GM18520 (cell line): ENCODE results near the gene SLC34A2.
"Not testable (repeated sequence)": the region's sequence is repeated elsewhere in the genome, so short reads cannot be mapped to it uniquely, and the experiment has no call there.

Experiments used
- ATAC-seq: cut with Tn5 transposase; IDR thresholded peaks from one replicate; pipeline ENCODE4 v1.9.1; 2021; ENCODE audit not compliant: unreplicated experiment

Gene SLC34A2

DNA sequence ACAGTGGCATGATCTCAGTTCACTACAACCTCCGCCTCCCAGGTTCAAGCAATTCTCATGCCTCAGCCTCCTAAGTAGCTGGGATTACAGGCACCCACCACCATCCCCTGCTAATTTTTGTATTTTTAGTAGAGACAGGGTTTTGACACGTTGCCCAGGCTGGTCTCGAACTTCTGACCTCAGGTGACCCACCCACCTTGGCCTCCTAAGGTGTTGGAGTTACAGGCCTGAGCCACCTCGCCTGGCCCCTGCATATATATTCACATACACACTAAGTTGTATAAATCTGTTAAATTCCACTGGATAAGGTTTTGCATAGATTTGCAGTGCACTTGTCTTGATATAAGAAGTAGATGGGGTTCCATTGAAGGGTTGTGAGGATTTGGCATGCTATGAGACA is 5.8 kb downstream of the SLC34A2 start:
- ATAC-seq: not testable (repeated sequence)

DNA sequence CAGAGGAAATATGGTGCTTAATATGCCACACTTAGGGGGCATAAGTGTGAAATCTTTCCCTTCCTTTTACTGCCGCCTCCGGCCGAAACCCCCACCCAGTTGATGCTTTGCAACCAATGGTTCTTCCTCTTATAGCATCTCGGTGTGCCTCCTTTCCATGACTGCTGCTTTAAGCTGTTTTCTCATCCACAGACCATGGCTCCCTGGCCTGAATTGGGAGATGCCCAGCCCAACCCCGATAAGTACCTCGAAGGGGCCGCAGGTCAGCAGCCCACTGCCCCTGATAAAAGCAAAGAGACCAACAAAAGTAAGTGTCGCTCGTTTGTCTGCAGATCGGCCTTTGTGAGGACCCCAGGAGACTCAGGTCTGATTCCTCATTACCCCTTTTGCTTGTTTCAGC is 6.7 kb downstream of the SLC34A2 start:
- no peak for ATAC-seq

- ATAC-seq: no peak
Measured at GRCh38 chr4:25663781-25664180, 8.1 kb downstream of the SLC34A2 start.

DNA sequence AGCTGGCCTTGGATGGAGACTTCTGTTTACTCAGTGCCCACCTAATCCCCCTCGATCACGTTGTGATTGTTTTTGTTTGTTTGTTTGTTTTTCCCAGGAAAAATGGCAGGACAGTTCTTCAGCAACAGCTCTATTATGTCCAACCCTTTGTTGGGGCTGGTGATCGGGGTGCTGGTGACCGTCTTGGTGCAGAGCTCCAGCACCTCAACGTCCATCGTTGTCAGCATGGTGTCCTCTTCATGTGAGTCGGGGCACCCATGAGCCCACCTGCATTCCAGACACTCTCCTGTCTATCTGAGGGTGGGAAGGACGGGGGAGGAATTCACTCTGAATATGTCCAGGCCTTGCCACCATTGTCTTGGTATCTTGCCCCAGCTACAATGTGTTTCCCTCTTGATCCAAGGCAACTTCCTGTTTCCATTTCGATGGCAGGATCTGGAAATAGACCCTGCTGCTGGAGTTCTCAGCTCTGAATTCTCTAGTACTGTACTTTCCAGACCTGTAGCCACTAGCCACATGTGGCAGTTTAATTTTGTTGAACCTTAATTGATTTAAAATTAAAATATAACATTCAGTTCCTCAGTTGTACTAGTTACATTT is 10.5 kb downstream of the SLC34A2 start:
- ATAC-seq: no peak

- ATAC-seq: no peak
Measured at GRCh38 chr4:25667931-25668557, 12.4 kb downstream of the SLC34A2 start.

DNA sequence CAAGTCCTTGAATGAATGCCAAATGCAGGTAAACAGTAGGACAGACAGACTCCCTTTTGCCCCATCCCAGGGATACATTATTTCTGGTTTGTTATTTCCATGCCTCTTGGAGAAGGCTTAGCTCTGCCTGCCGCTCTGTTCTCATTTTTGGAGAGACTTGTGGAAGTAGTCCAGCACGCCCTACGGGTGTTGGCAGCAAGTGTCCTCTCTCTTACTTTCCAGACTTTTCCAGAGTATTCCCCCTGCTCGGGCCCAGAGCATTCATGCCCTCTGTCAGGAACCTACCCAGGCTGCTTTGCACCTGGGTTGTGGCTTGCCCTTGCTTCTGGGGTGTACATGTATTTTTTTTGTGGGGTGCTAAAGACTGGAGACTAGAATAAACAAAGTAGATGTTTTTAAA is 15.3 kb downstream of the SLC34A2 start:
- no peak for ATAC-seq

DNA sequence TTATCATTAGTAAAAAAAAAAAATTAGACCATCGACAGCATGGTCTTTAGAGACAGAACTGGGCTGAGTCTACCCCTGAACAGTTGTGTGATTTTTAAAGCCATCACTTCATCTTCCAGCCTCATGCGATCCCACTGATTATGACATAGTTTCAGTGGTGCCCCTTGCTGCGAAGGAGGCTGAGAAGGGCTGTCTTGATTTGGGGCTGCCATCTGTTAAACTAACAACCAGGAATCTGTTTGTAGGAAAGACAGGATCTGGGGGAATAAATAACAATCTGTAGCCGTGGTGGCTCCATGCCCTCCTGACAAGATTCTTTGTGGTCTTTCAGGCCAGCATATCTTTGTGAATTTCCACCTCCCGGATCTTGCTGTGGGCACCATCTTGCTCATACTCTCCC is 17.1 kb downstream of the SLC34A2 start:
- ATAC-seq: no peak

GRCh38 chr4:25674386-25674785 is 18.7 kb downstream of the SLC34A2 start:
- ATAC-seq: no peak

GRCh38 chr4:25676221-25676620 is 20.6 kb downstream of the SLC34A2 start:
- ATAC-seq: no peak

DNA sequence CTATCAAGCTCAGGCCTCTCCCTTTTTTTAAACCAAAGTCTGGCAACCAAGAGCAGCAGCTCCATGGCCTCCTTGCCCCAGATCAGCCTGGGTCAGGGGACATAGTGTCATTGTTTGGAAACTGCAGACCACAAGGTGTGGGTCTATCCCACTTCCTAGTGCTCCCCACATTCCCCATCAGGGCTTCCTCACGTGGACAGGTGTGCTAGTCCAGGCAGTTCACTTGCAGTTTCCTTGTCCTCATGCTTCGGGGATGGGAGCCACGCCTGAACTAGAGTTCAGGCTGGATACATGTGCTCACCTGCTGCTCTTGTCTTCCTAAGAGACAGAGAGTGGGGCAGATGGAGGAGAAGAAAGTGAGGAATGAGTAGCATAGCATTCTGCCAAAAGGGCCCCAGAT is 21.5 kb downstream of the SLC34A2 start:
- no peak for ATAC-seq

DNA sequence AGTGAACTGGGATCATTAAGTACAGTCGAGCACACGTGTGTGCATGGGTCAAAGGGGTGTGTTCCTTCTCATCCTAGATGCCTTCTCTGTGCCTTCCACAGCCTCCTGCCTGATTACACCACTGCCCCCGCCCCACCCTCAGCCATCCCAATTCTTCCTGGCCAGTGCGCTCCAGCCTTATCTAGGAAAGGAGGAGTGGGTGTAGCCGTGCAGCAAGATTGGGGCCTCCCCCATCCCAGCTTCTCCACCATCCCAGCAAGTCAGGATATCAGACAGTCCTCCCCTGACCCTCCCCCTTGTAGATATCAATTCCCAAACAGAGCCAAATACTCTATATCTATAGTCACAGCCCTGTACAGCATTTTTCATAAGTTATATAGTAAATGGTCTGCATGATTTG is 22.3 kb downstream of the SLC34A2 start:
- no peak for ATAC-seq

GRCh38 chr4:25687773-25688172 is 32.1 kb downstream of the SLC34A2 start:
- ATAC-seq: no peak

GRCh38 chr4:25694466-25694865 is 38.8 kb downstream of the SLC34A2 start:
- ATAC-seq: no peak

GRCh38 chr4:25696409-25696808 is 40.8 kb downstream of the SLC34A2 start:
- no peak for ATAC-seq

GRCh38 chr4:25697516-25697915 is 41.9 kb downstream of the SLC34A2 start:
- ATAC-seq: no peak

DNA sequence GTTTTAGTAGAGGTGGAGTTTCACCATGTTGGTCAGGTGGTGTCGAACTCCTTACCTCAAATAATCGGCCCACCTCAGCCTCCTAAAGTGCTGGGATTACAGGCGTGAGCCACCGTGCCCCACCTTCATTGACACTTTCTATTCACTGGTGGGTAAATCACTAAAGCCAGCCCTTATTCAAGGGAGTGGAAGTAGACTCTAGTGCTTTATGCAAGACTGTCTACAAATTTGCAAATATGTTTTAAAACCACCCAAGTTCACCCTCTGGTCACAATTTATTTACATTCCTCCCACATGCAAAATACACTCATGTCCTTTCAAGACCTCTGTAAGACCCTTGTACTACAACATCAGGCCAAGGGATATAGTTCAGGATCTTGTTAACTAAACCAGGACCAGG is 45.0 kb downstream of the SLC34A2 start:
- no peak for ATAC-seq

DNA sequence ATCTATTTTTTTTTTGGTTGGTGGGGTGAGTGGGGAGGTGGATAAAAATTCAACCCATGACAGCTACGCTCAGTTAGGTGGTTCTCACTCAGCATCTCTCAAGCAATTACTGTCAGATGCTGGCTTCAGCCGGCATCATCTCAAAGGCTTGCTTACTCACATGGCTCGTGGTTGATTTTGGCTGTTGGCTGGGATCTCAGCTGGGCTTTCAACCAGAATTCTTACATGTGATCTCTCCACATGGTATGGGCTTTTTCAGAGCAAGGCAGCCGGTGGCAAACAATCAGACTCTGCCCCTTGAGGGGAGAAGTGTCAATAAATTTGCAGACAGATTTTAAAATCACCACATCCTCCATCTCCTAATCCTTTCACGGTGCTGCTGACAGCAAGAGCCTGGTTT is 47.2 kb downstream of the SLC34A2 start:
- ATAC-seq: no peak

DNA sequence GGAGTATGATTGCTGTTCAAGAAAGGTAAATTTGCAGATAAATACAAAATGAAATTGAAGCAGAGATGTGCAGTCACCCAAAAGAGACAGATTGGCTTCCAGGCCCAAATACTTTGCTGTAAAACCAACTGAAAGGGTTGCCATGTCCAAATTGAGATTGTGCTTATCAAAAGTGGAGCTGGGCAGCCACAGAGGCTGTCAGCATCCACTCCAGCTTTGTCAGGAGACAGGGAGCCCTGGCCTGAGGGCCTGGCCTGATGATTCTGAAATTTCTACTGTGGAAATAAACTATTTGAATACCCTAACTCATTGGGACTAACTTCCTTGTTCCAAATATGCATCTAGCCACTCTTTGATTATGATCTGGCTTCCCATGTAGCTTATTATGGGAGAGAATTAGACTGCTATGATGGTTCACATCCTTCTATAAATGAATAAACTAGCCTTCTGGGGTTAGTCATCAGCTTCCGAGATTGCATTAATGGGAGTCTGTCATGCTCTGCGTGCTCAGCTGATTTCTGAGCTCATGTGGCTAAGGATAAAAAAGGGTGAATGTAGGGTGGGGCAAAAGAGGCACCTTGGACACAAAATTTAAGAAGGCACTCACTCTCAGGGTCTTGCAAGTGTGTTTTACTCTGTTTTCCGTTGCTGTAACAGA is 48.2 kb downstream of the SLC34A2 start:
- no peak for ATAC-seq

DNA sequence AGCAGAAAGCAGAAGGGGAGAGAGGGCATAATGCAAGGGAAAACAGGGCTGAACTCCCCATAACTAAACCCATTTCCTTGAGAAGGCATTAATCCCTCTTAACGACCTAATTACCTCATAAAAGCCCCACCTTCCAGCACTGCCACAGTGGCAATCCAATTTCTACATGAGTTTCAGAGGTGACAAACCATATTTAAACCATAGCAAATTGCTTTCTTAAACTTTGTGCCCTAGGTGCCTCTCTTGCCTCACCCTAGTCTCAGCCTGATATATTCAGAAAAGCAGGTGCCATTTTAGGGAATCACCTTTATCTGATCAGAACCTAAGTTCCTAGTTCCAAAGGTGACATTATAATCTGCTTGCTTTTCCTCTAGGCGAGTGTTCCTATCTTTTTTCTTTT is 48.9 kb downstream of the SLC34A2 start:
- ATAC-seq: no peak

GRCh38 chr4:25710637-25711036 is 55.0 kb downstream of the SLC34A2 start:
- ATAC-seq: no peak

DNA sequence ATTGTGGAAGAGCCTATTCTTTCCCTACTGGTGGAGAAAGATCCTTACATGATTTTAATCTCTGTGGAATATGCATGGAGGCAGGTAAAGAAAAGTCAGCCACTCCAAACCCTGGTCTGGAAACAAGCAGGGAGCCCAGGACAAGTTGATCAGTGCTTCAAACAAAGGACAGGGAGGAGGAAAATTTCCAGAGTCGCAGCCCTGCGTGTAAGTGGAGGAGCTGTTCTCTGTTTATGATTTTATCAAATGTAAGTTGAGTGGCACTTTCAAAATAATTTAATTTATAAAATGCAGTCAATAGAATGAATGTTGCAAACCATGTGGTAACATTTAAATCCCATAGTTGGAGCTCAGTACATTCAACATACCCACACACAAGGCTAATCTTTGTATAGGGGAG is 57.0 kb downstream of the SLC34A2 start:
- no peak for ATAC-seq

- no peak for ATAC-seq
Measured at GRCh38 chr4:25713812-25714211, 58.2 kb downstream of the SLC34A2 start.

- ATAC-seq: no peak
Measured at GRCh38 chr4:25722964-25723363, 67.3 kb downstream of the SLC34A2 start.
